ENCODE results near the gene ADAM10.

Gene ADAM10

DNA sequence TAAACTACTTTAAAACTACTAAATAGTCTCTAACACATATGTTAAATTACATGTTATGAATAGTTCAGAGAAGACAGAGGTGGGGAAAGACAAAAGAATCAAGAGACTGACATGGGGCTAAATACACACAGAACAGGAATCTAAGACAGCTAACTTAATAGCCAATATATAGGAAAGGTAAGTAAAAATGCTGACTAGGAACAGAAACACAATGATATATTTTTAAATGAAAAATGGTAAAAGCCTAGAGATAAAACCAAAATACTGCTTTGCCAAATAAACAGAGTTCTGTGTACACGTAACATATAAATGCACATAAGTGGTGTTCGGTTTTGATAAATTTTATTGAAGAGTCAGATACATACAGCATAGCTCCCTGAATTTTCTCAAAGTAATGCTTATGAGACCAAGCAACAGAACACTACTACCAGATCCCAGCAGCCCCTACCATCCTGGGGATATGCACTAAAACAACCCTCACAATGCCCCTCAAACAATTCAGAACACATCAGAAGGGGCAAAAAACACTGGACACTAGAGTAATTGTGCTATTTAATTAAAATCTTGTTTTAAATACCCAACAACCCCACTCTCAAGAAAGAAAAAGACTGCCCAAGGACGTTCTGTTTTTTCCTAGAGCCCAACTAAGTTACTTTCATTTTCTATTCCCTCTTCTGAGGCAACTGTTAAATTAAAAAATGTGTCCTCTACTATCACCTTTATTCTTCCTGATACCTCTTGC lies 121.1 kb downstream of the ADAM10 start:
- ChIA-PET POLR2A (no interaction called here), CTCF (no interaction called here)
- no peak for TF ChIP-seq ZNF133 (tag by site-specific recombination; IDR thresholded peaks at IDR 0.05)
- TF ChIP-seq, protein P1, sequence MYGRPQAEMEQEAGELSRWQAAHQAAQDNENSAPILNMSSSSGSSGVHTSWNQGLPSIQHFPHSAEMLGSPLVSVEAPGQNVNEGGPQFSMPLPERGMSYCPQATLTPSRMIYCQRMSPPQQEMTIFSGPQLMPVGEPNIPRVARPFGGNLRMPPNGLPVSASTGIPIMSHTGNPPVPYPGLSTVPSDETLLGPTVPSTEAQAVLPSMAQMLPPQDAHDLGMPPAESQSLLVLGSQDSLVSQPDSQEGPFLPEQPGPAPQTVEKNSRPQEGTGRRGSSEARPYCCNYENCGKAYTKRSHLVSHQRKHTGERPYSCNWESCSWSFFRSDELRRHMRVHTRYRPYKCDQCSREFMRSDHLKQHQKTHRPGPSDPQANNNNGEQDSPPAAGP (tag by site-specific recombination; IDR thresholded peaks at IDR 0.05), result no peak
- no peak for TF ChIP-seq BCL11A (tag by site-specific recombination; IDR thresholded peaks at IDR 0.05; ENCODE audit: low read depth)
- TF ChIP-seq ZNF623 (tag by site-specific recombination; IDR thresholded peaks at IDR 0.05), result no peak
- TF ChIP-seq SCRT2 (tag by site-specific recombination; IDR thresholded peaks at IDR 0.05), result no peak
- no peak for TF ChIP-seq ZNF146 (tag by site-specific recombination; IDR thresholded peaks at IDR 0.05)
- TF ChIP-seq HOXC10 (CRISPR knock-in tag; IDR thresholded peaks at IDR 0.05), result no peak
- TF ChIP-seq ZNF221 (tag by site-specific recombination; IDR thresholded peaks at IDR 0.05; ENCODE audit: borderline replicate concordance), result no peak
- no peak for TF ChIP-seq ZNF501 (tag by site-specific recombination; IDR thresholded peaks at IDR 0.05)
- TF ChIP-seq ZNF112 (tag by site-specific recombination; IDR thresholded peaks at IDR 0.05), result no peak
- TF ChIP-seq GFI1B (tag by site-specific recombination; IDR thresholded peaks at IDR 0.05), result no peak
- no peak for TF ChIP-seq ZNF132 (tag by site-specific recombination; IDR thresholded peaks at IDR 0.05; ENCODE audit: borderline replicate concordance)
- Histone ChIP-seq H3K36me3 (ENCODE audit: control insufficient read depth in 2 of 2, insufficient read depth in 1 of 2, low read length in 2 of 2) (peaks cover 0 to 18% of the 10 kb centered on the region in 2 experiments; a peak in 1 of 3 replicates), H3K4me3 (ENCODE audit: low read depth, low read length) (no peak overlapping the region), H3K27ac (ENCODE audit: extremely low read depth, low read depth, low read length) (no peak overlapping the region), H3K9me3 (ENCODE audit: control insufficient read depth, insufficient read depth, low read depth, low read length) (no peaks in the 10 kb centered on the region), H3K4me1 (ENCODE audit: control insufficient read depth, insufficient read depth, low read length) (no peaks in the 10 kb centered on the region)

DNA sequence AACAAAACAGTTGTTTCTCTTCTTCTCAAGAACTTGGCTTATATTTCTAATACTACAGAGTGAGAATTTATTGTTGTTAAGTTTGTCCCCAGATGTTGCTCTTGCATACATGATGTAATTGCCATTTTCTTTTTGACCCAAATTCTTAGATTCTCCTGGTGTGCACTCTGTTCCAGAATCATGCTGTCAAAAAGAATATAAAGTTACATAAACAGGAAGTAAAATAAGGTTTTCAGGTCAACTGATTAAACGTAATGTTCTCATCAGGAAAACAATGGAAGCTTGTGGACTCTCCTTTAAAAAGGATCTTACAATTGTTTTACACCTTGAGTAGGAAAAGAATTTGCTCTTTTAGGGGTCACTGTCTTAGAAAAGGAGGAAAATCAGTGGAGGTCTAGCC lies 121.8 kb downstream of the ADAM10 start:
- POLR2A ChIA-PET, result no interaction called here
- no peaks in the 10 kb centered on the region for H3K4me1 ChIP-seq (ENCODE audit: control insufficient read depth, insufficient read depth, low read length)
- H3K4me3 ChIP-seq (ENCODE audit: low read depth, low read length), result no peak overlapping the region
- peaks cover 0 to 18% of the 10 kb centered on the region in 2 experiments; a peak in 1 of 3 replicates for H3K36me3 ChIP-seq (ENCODE audit: control insufficient read depth in 2 of 2, insufficient read depth in 1 of 2, low read length in 2 of 2)
- H3K27ac ChIP-seq (ENCODE audit: extremely low read depth, low read depth, low read length), result no peak overlapping the region
- H3K9me3 ChIP-seq (ENCODE audit: control insufficient read depth, insufficient read depth, low read depth, low read length), result no peaks in the 10 kb centered on the region
- CTCF ChIA-PET, result no interaction called here
- TF ChIP-seq, protein P2, sequence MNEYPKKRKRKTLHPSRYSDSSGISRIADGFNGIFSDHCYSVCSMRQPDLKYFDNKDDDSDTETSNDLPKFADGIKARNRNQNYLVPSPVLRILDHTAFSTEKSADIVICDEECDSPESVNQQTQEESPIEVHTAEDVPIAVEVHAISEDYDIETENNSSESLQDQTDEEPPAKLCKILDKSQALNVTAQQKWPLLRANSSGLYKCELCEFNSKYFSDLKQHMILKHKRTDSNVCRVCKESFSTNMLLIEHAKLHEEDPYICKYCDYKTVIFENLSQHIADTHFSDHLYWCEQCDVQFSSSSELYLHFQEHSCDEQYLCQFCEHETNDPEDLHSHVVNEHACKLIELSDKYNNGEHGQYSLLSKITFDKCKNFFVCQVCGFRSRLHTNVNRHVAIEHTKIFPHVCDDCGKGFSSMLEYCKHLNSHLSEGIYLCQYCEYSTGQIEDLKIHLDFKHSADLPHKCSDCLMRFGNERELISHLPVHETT (tag by site-specific recombination; IDR thresholded peaks at IDR 0.05), result no peak
- no peak for TF ChIP-seq ZNF785 (tag by site-specific recombination; IDR thresholded peaks at IDR 0.05)

DNA sequence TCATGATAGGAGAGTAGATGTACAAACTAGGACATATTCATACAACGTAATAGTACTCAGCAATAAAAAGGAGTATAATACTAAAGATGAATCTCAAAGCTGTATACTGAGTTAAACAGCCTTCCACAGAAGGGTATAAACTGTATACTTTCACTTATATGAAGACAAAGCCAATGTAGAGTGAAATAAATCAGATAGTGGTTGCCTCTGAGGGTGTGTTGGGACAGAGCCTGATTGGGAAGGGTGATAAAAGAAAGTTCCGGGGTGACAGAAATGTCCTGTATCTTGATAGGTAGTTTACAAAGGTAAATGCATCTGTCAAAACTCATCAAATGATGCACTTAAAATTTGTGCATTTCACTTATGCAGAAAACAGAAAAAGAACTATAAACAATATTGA lies 122.5 kb downstream of the ADAM10 start:
- ChIA-PET POLR2A (no interaction called here), CTCF (no interaction called here)
- peaks cover 0 to 18% of the 10 kb centered on the region in 2 experiments; a peak in 1 of 3 replicates for H3K36me3 ChIP-seq (ENCODE audit: control insufficient read depth in 2 of 2, insufficient read depth in 1 of 2, low read length in 2 of 2)
- no peak overlapping the region for H3K27ac ChIP-seq (ENCODE audit: extremely low read depth, low read depth, low read length)
- H3K9me3 ChIP-seq (ENCODE audit: control insufficient read depth, insufficient read depth, low read depth, low read length), result no peaks in the 10 kb centered on the region
- no peak for TF ChIP-seq ZNF600 (tag by site-specific recombination; IDR thresholded peaks at IDR 0.05)
- no peak for TF ChIP-seq YY1 (tag by site-specific recombination; IDR thresholded peaks at IDR 0.05)
- no peak for TF ChIP-seq ZNF23 (tag by site-specific recombination; IDR thresholded peaks at IDR 0.05; ENCODE audit: borderline replicate concordance)
- TF ChIP-seq, protein P3, sequence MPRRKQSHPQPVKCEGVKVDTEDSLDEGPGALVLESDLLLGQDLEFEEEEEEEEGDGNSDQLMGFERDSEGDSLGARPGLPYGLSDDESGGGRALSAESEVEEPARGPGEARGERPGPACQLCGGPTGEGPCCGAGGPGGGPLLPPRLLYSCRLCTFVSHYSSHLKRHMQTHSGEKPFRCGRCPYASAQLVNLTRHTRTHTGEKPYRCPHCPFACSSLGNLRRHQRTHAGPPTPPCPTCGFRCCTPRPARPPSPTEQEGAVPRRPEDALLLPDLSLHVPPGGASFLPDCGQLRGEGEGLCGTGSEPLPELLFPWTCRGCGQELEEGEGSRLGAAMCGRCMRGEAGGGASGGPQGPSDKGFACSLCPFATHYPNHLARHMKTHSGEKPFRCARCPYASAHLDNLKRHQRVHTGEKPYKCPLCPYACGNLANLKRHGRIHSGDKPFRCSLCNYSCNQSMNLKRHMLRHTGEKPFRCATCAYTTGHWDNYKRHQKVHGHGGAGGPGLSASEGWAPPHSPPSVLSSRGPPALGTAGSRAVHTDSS (tag by site-specific recombination; IDR thresholded peaks at IDR 0.05), result no peak
- no peak for TF ChIP-seq GFI1B (tag by site-specific recombination; IDR thresholded peaks at IDR 0.05)
- TF ChIP-seq, protein P4, sequence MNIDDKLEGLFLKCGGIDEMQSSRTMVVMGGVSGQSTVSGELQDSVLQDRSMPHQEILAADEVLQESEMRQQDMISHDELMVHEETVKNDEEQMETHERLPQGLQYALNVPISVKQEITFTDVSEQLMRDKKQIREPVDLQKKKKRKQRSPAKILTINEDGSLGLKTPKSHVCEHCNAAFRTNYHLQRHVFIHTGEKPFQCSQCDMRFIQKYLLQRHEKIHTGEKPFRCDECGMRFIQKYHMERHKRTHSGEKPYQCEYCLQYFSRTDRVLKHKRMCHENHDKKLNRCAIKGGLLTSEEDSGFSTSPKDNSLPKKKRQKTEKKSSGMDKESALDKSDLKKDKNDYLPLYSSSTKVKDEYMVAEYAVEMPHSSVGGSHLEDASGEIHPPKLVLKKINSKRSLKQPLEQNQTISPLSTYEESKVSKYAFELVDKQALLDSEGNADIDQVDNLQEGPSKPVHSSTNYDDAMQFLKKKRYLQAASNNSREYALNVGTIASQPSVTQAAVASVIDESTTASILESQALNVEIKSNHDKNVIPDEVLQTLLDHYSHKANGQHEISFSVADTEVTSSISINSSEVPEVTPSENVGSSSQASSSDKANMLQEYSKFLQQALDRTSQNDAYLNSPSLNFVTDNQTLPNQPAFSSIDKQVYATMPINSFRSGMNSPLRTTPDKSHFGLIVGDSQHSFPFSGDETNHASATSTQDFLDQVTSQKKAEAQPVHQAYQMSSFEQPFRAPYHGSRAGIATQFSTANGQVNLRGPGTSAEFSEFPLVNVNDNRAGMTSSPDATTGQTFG (tag by site-specific recombination; IDR thresholded peaks at IDR 0.05; ENCODE audit: borderline replicate concordance), result no peak
- no peak for TF ChIP-seq ZSCAN16 (tag by site-specific recombination; IDR thresholded peaks at IDR 0.05)
- no peak for TF ChIP-seq ZNF510 (tag by site-specific recombination; IDR thresholded peaks at IDR 0.05; ENCODE audit: insufficient replicate concordance)
- no peak for TF ChIP-seq SCRT2 (tag by site-specific recombination; IDR thresholded peaks at IDR 0.05)
- no peak for TF ChIP-seq KLF8 (tag by site-specific recombination; IDR thresholded peaks at IDR 0.05)
- no peak for TF ChIP-seq ZNF174 (tag by site-specific recombination; IDR thresholded peaks at IDR 0.05)
- TF ChIP-seq, protein P5, sequence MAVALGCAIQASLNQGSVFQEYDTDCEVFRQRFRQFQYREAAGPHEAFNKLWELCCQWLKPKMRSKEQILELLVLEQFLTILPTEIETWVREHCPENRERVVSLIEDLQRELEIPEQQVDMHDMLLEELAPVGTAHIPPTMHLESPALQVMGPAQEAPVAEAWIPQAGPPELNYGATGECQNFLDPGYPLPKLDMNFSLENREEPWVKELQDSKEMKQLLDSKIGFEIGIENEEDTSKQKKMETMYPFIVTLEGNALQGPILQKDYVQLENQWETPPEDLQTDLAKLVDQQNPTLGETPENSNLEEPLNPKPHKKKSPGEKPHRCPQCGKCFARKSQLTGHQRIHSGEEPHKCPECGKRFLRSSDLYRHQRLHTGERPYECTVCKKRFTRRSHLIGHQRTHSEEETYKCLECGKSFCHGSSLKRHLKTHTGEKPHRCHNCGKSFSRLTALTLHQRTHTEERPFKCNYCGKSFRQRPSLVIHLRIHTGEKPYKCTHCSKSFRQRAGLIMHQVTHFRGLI (tag by site-specific recombination; IDR thresholded peaks at IDR 0.05), result no peak
- H3K4me1 ChIP-seq (ENCODE audit: control insufficient read depth, insufficient read depth, low read length), result no peaks in the 10 kb centered on the region
- H3K4me3 ChIP-seq (ENCODE audit: low read depth, low read length), result no peak overlapping the region

Measured in HEK293 (cell line).